ENCODE measurements around the gene FHOD3. TPM values are rescaled to one million over a fixed set of nuclear protein-coding genes. Genes with fewer than 3 reads are reported as not detected.

Gene FHOD3
- total and polyA plus RNA-seq, 2 of the 8 experiments (the other 6 are each of a cell fraction or from before 2014, with no cell fraction given): 9.7 to 10.5 TPM

GRCh38 chr18:36436387-36436786 is 138.9 kb downstream of the FHOD3 start:
- Histone ChIP-seq H3K14ac (ENCODE audit: insufficient read length) (no peak overlapping the region), H2BK15ac (ENCODE audit: low read length) (no peak overlapping the region), H3K79me2 (ENCODE audit: control insufficient read depth in 1 of 2, insufficient read depth in 2 of 2, low read length in 2 of 2) (no peaks in the 10 kb centered on the region), H2AFZ (ENCODE audit: low read length) (no peak overlapping the region), H3K27me3 (replicated peaks in 1 of 4; ENCODE audit: control insufficient read depth in 3 of 4, extremely low read depth in 1 of 4, insufficient read depth in 3 of 4, low read length in 3 of 4) (no peaks in the 10 kb centered on the region), H2AK5ac (ENCODE audit: low read depth, low read length) (no peak overlapping the region), H3K56ac (replicated peaks; ENCODE audit: insufficient read length, low read depth, low read length) (no peak overlapping the region), H2BK12ac (ENCODE audit: low read depth, low read length) (no peak overlapping the region), H3K4me2 (ENCODE audit: insufficient read depth in 1 of 2, low read depth in 2 of 2, low read length in 2 of 2) (no peak overlapping the region), H3K79me1 (ENCODE audit: low read depth, low read length) (no peaks in the 10 kb centered on the region), H4K20me1 (replicated peaks in 1 of 2; ENCODE audit: control insufficient read depth in 1 of 2, insufficient read depth in 2 of 2, low read length in 2 of 2) (no peaks in the 10 kb centered on the region), H3K9ac (replicated peaks in 1 of 4; ENCODE audit: extremely low read depth in 1 of 4, low read depth in 3 of 4, low read length in 3 of 4) (no peak overlapping the region), H3K4ac (replicated peaks; ENCODE audit: insufficient read length, low read depth, low read length) (no peak overlapping the region), H3K27ac (ENCODE audit: low read depth, low read length) (no peak overlapping the region), H4K8ac (ENCODE audit: extremely low read depth, insufficient read depth, low read length) (no peak overlapping the region), H3K23ac (ENCODE audit: insufficient read length) (no peak overlapping the region), H3K23me2 (ENCODE audit: low read depth, low read length) (no peaks in the 10 kb centered on the region), H2BK5ac (ENCODE audit: low read depth, low read length) (no peak overlapping the region), H2BK20ac (ENCODE audit: low read length) (no peak overlapping the region), H3K18ac (ENCODE audit: extremely low read depth, low read length) (no peak overlapping the region), H3K9me3 (ENCODE audit: insufficient read depth in 2 of 2, low read depth in 1 of 2, low read length in 1 of 2) (no peaks in the 10 kb centered on the region), H3K4me3 (ENCODE audit: extremely low read depth in 1 of 4, insufficient read depth in 2 of 4, low read depth in 3 of 4, low read length in 4 of 4) (no peak overlapping the region), H3K4me1 (replicated peaks in 1 of 4; ENCODE audit: control insufficient read depth in 3 of 4, insufficient read depth in 4 of 4, low read length in 3 of 4) (no peaks in the 10 kb centered on the region; a peak in 1 of 7 replicates), H3K36me3 (ENCODE audit: control insufficient read depth in 2 of 4, insufficient read depth in 4 of 4, low read length in 3 of 4) (no peaks in the 10 kb centered on the region), H4K5ac (ENCODE audit: insufficient read length, low read depth, low read length) (no peak overlapping the region), H2BK120ac (replicated peaks; ENCODE audit: low read depth, low read length) (no peak overlapping the region), H4K91ac (replicated peaks; ENCODE audit: insufficient read length, low read length) (no peak overlapping the region)
- 93% methylated on average over 5 of the region's 5 CpGs; no CpG with 5 or more reads in 1 of the 2 experiments for WGBS, 2 experiments (ENCODE audit: extremely low coverage in 1 of 2, insufficient coverage in 1 of 2, insufficient read length in 1 of 2, insufficient replicate concordance in 2 of 2, low coverage in 1 of 2, low lambda C conversion rate in 2 of 2, missing lambda C conversion rate in 1 of 2)
- POLR2A ChIA-PET (ENCODE audit: partially characterized antibody): no interaction called here
- no peak for FAIRE-seq
- DNase-seq (ENCODE audit: low read depth in 1 of 2, low spot score in 2 of 2): no peak
- CTCF ChIA-PET (ENCODE audit: partially characterized antibody): interaction anchor here (1.1 to 15.7 kb wide), 5 partner anchors 9 to 137 kb away, joined by 3 to 163 read pairs (median 3); no protein-coding TSS in a partner anchor
- TF ChIP-seq SIX5 (IDR thresholded peaks at IDR 0.05; ENCODE audit: low read depth, low read length) (no peak), NANOG (IDR thresholded peaks at IDR 0.05; ENCODE audit: insufficient read depth, low read depth, low read length, poor library complexity, severe bottlenecking) (no peak), SUZ12 (IDR thresholded peaks at IDR 0.05; ENCODE audit: low read length) (no peak), KDM1A (IDR thresholded peaks at IDR 0.05; ENCODE audit: borderline replicate concordance, low read length) (no peak), RAD21 (IDR thresholded peaks at IDR 0.05 in 1 of 2, conservative IDR thresholded peaks at IDR 0.05 in 1 of 2; ENCODE audit: low read depth in 2 of 2, low read length in 2 of 2) (no peak), BRCA1 (IDR thresholded peaks at IDR 0.05; ENCODE audit: low read depth, low read length) (no peak), RFX5 (IDR thresholded peaks at IDR 0.05; ENCODE audit: borderline replicate concordance, low read depth, low read length) (no peak), CBX8 (IDR thresholded peaks at IDR 0.05; ENCODE audit: borderline replicate concordance, low read depth, low read length) (no peak), EZH2 (IDR thresholded peaks at IDR 0.05; ENCODE audit: low read depth, low read length, severe bottlenecking) (no peak), YY1 (IDR thresholded peaks at IDR 0.05; ENCODE audit: low read depth, low read length) (no peak), JUND (IDR thresholded peaks at IDR 0.05; ENCODE audit: low read length) (no peak), POLR2A (IDR thresholded peaks at IDR 0.05; ENCODE audit: control extremely low read depth in 1 of 2, low read depth in 2 of 2, low read length in 2 of 2) (no peak), MAFK (IDR thresholded peaks at IDR 0.05; ENCODE audit: low read depth, low read length) (no peak), CEBPB (IDR thresholded peaks at IDR 0.05; ENCODE audit: low read depth, low read length) (no peak), SIRT6 (IDR thresholded peaks at IDR 0.05; ENCODE audit: low read length) (no peak), SAP30 (IDR thresholded peaks at IDR 0.05; ENCODE audit: insufficient read depth, insufficient replicate concordance, low read length) (no peak)
